Fibroblast of pulmonary artery (primary cell): ENCODE measurements around the gene LCTL.
"Not testable (repeated sequence)": the region's sequence is repeated elsewhere in the genome, so short reads cannot be mapped to it uniquely, and the experiment has no call there.

ENCODE experiments used
- DNase-seq: peaks from one replicate; pipeline ENCODE4 v3.0.0-alpha.2; 2010; ENCODE audit warnings: low read depth
- H3K4me3 ChIP-seq: replicated peaks from 2 replicates; pipeline ENCODE4 v1.5.1; 2011; ENCODE audit warnings: low read depth, mild to moderate bottlenecking, control low read depth, low read length, moderate library complexity
- CTCF ChIP-seq: IDR thresholded peaks from 2 replicates; pipeline ENCODE4 v1.5.1; 2011; ENCODE audit warnings: mild to moderate bottlenecking, control low read depth, low read length, inconsistent platforms; ENCODE audit errors: missing control alignments

Gene LCTL

GRCh38 chr15:66504563-66505429 is 61.0 kb downstream of the LCTL start, which contains the start of the genes RPL4 and ZWILCH:
Gene RPL4 (minus strand): TSS chr15:66504855. CDS start chr15:66504790, 65 bp downstream.
Gene ZWILCH (plus strand): TSS chr15:66505326. CDS start chr15:66505339, 13 bp downstream.
- H3K4me3 ChIP-seq: peak within 1 kb of the TSS; percentile 88
- peak; percentile 91 for DNase-seq
- no peak for TF ChIP-seq CTCF

GRCh38 chr15:66503780-66504562 is 61.8 kb downstream of the LCTL start:
- no peak for DNase-seq
- no peak for TF ChIP-seq CTCF
- peak overlapping the region; percentile 88 for H3K4me3 ChIP-seq

GRCh38 chr15:66503041-66503648 is 62.7 kb downstream of the LCTL start:
- DNase-seq: peak; percentile 24
- peak overlapping the region; percentile 88 for H3K4me3 ChIP-seq

GRCh38 chr15:66502491-66502890 is 63.3 kb downstream of the LCTL start:
- TF ChIP-seq CTCF: no peak
- peak overlapping the region; percentile 88 for H3K4me3 ChIP-seq
- DNase-seq: no peak

- not testable (repeated sequence) for H3K4me3 ChIP-seq, DNase-seq
Measured at GRCh38 chr15:66500346-66500745, 65.5 kb downstream of the LCTL start.

GRCh38 chr15:66498501-66499386 is 67.1 kb downstream of the LCTL start:
- peak; percentile 69 for DNase-seq
- H3K4me3 ChIP-seq: no peak overlapping the region

More at GRCh38 chr15:66498501-66499386, 67.1 kb downstream of the LCTL start:
- peak; percentile 37 for TF ChIP-seq CTCF
